ENCODE results near the gene PAK2. TPM values are rescaled to one million over a fixed set of nuclear protein-coding genes. Genes with fewer than 3 reads are reported as not detected.

Gene PAK2
- total and polyA plus RNA-seq, 9 of the 15 experiments (the other 6 are each of a cell fraction or from before 2014, with no cell fraction given) = 13.2 to 72.4 (median 35.7) TPM

GRCh38 chr3:196867507-196868296 is 128.0 kb downstream of the PAK2 start, which contains the start of gene SENP5 (continued):
- TF ChIP-seq BRF2 (IDR thresholded peaks at IDR 0.05; ENCODE audit: borderline replicate concordance, insufficient read depth, insufficient read length) (no peak), SMARCC2 (IDR thresholded peaks at IDR 0.05; ENCODE audit: low read depth) (no peak), L3MBTL2 (IDR thresholded peaks at IDR 0.05) (no peak; the same call in 1 of the 2 replicates), CBX1 (IDR thresholded peaks at IDR 0.05; ENCODE audit: low read depth) (peak; percentile 27; the same call in 1 of the 2 replicates), PCBP1 (IDR thresholded peaks at IDR 0.05; ENCODE audit: low read depth, low read length, poor library complexity, severe bottlenecking) (peak; percentile 75), CREB5 (CRISPR knock-in tag; IDR thresholded peaks at IDR 0.05) (no peak), ZNF165 (CRISPR knock-in tag; IDR thresholded peaks at IDR 0.05; ENCODE audit: borderline replicate concordance) (no peak), BRD4 (IDR thresholded peaks at IDR 0.05) (peak; percentile 46; the same call in 1 of the 2 replicates), ARHGAP35 (IDR thresholded peaks at IDR 0.05; ENCODE audit: partially characterized antibody) (no peak), ZFP36 (IDR thresholded peaks at IDR 0.05; ENCODE audit: low read depth, low read length, partially characterized antibody) (no peak), FOXJ2 (tag; IDR thresholded peaks at IDR 0.05) (no peak), CHD4 (IDR thresholded peaks at IDR 0.05; ENCODE audit: insufficient read depth, insufficient replicate concordance, low read depth, low read length, poor library complexity, severe bottlenecking) (no peak), ZNF282 (CRISPR knock-in tag; IDR thresholded peaks at IDR 0.05) (peak; percentile 88; the same call in 1 of the 2 replicates), ZNF511 (CRISPR knock-in tag; IDR thresholded peaks at IDR 0.05) (peak; percentile 47; the same call in 1 of the 2 replicates), ZZZ3 (IDR thresholded peaks at IDR 0.05) (no peak), KLF13 (tag; IDR thresholded peaks at IDR 0.05; ENCODE audit: borderline replicate concordance, low read depth) (no peak), ZNF12 (CRISPR knock-in tag; IDR thresholded peaks at IDR 0.05) (peak; percentile 75), ZNF445 (CRISPR knock-in tag; IDR thresholded peaks at IDR 0.05; ENCODE audit: low read depth) (no peak), NONO (IDR thresholded peaks at IDR 0.05; ENCODE audit: low read depth in 2 of 2, low read length in 1 of 2) (peak; percentile 80 to 96; a peak in 3 of 4 replicates), TOE1 (IDR thresholded peaks at IDR 0.05; ENCODE audit: borderline replicate concordance) (no peak), TOE1 (CRISPR knock-in tag; IDR thresholded peaks at IDR 0.05; ENCODE audit: borderline replicate concordance, low read depth) (no peak), HMGXB4 (CRISPR knock-in tag; IDR thresholded peaks at IDR 0.05) (no peak; the same call in 1 of the 2 replicates), PML (IDR thresholded peaks at IDR 0.05; ENCODE audit: low read length) (peak; percentile 72; the same call in 1 of the 2 replicates)
